Measurements from ENCODE around the gene LMCD1. TPM values are rescaled to one million over a fixed set of nuclear protein-coding genes. Genes with fewer than 3 reads are reported as not detected.

The LMCD1 gene
- total and polyA plus RNA-seq, 9 donors, result 42.1 to 146 (median 127) TPM

GRCh38 chr3:8474991-8475390, 26.6 kb upstream of the LMCD1 start:
- no peak for DNase-seq
- intact Hi-C loops (cut with DNase I), result no loop called here
- Histone ChIP-seq H3K9me3 (no peaks in the 10 kb centered on the region), H3K4me1 (ENCODE audit: insufficient read depth) (peaks cover 7% of the 10 kb centered on the region), H3K27me3 (no peaks in the 10 kb centered on the region), H3K4me3 (no peak overlapping the region), H3K36me3 (no peaks in the 10 kb centered on the region), H3K27ac (no peak overlapping the region)
- WGBS, 3 donors, result 88 to 94% (median 93%) methylated on average over 2 of the region's 2 CpGs
- no peak for TF ChIP-seq EP300 (IDR thresholded peaks at IDR 0.05)
- no peak for TF ChIP-seq POLR2A (IDR thresholded peaks at IDR 0.05)
- TF ChIP-seq CTCF (IDR thresholded peaks at IDR 0.05), result no peak

GRCh38 chr3:8480699-8481098, 20.9 kb upstream of the LMCD1 start:
- no peak for TF ChIP-seq POLR2A (IDR thresholded peaks at IDR 0.05)
- no peak for TF ChIP-seq CTCF (IDR thresholded peaks at IDR 0.05)
- no peak for TF ChIP-seq EP300 (IDR thresholded peaks at IDR 0.05)
- H3K27me3 ChIP-seq, result no peaks in the 10 kb centered on the region
- H3K9me3 ChIP-seq, result no peaks in the 10 kb centered on the region
- H3K4me1 ChIP-seq (ENCODE audit: insufficient read depth), result peaks cover 13% of the 10 kb centered on the region
- intact Hi-C loops (cut with DNase I), result no loop called here
- WGBS, 3 donors, result 71 to 79% (median 72%) methylated on average over 3 of the region's 3 CpGs
- DNase-seq, result no peak
- no peak overlapping the region for H3K27ac ChIP-seq
- no peak overlapping the region for H3K4me3 ChIP-seq
- H3K36me3 ChIP-seq, result no peaks in the 10 kb centered on the region

- H3K9me3 ChIP-seq, result no peaks in the 10 kb centered on the region
- intact Hi-C loops (cut with DNase I), result no loop called here
- H3K4me3 ChIP-seq, result no peak overlapping the region
- H3K36me3 ChIP-seq, result no peaks in the 10 kb centered on the region
- TF ChIP-seq CTCF (IDR thresholded peaks at IDR 0.05), result no peak
- TF ChIP-seq EP300 (IDR thresholded peaks at IDR 0.05), result no peak
- no peak for TF ChIP-seq POLR2A (IDR thresholded peaks at IDR 0.05)
- H3K4me1 ChIP-seq (ENCODE audit: insufficient read depth), result peaks cover 13% of the 10 kb centered on the region
- no peaks in the 10 kb centered on the region for H3K27me3 ChIP-seq
- 58 to 75% (median 60%) methylated on average over 2 of the region's 2 CpGs for WGBS, 3 donors
- no peak for DNase-seq
- no peak overlapping the region for H3K27ac ChIP-seq
Observed at GRCh38 chr3:8481380-8481779, 20.2 kb upstream of the LMCD1 start.

- intact Hi-C loops (cut with DNase I), result no loop called here
- Histone ChIP-seq H3K9me3 (no peaks in the 10 kb centered on the region), H3K4me3 (no peak overlapping the region), H3K27ac (peak overlapping the region in 1 of 2 donors; percentile 85), H3K4me1 (ENCODE audit: insufficient read depth) (peaks cover 13% of the 10 kb centered on the region), H3K27me3 (no peaks in the 10 kb centered on the region), H3K36me3 (no peaks in the 10 kb centered on the region)
- 9 to 23% (median 13%) methylated on average over 2 of the region's 2 CpGs for WGBS, 3 donors
- no peak for TF ChIP-seq CTCF (IDR thresholded peaks at IDR 0.05)
- no peak for TF ChIP-seq POLR2A (IDR thresholded peaks at IDR 0.05)
- no peak for TF ChIP-seq EP300 (IDR thresholded peaks at IDR 0.05)
- DNase-seq, result no peak
Observed at GRCh38 chr3:8482263-8482662, 19.4 kb upstream of the LMCD1 start.
